Spleen (tissue), 11 donors: ENCODE data around the gene FDX1. TPM values are rescaled to one million over a fixed set of nuclear protein-coding genes. Genes with fewer than 3 reads are reported as not detected.

Experiments used
- DNase-seq: peaks from one replicate; pipeline ENCODE4 v3.0.0-alpha.2; 2020
- H3K27ac ChIP-seq, 8 donors: fragments of 200-600 bp; sonication (generic) in 7 of 8; 1 replicate in 4 of 8; 2 replicates in 4 of 8; pipeline versions ENCODE4 v1.5.0 to v1.8.0; 2016 to 2021; ENCODE audit warnings: inconsistent platforms in 4 of 8, mild to moderate bottlenecking in 4 of 8, moderate library complexity in 1 of 8
- H3K27me3 ChIP-seq, 7 donors: fragments of 200-600 bp; sonication (generic) in 6 of 7; replicated peaks in 1 of 7; 1 replicate in 4 of 7; 2 replicates in 3 of 7; pipeline versions ENCODE4 v1.5.0 to v1.8.0; 2016 to 2021; ENCODE audit warnings: inconsistent platforms in 3 of 7, mild to moderate bottlenecking in 1 of 7
- H3K36me3 ChIP-seq, 6 donors: fragments of 200-600 bp; sonication (generic) in 5 of 6; 1 replicate in 4 of 6; 2 replicates in 2 of 6; pipeline versions ENCODE4 v1.5.0 to v1.8.0; 2016 to 2021; ENCODE audit warnings: inconsistent platforms in 2 of 6
- H3K4me1 ChIP-seq, 6 donors: fragments of 200-600 bp; sonication (generic) in 5 of 6; 1 replicate in 3 of 6; 2 replicates in 3 of 6; pipeline versions ENCODE4 v1.5.0 to v1.8.0; 2016 to 2021; ENCODE audit warnings: inconsistent platforms in 3 of 6
- H3K4me3 ChIP-seq, 8 donors: fragments of 200-600 bp; sonication (generic) in 7 of 8; 1 replicate in 4 of 8; 2 replicates in 4 of 8; pipeline versions ENCODE4 v1.5.0 to v1.8.0; 2016 to 2021; ENCODE audit warnings: inconsistent platforms in 4 of 8, mild to moderate bottlenecking in 4 of 8, moderate library complexity in 2 of 8
- H3K9me3 ChIP-seq, 8 donors: fragments of 200-600 bp; sonication (generic) in 7 of 8; 1 replicate in 4 of 8; 2 replicates in 4 of 8; pipeline versions ENCODE4 v1.5.0 to v1.8.0; 2016 to 2021; ENCODE audit warnings: inconsistent platforms in 4 of 8
- POLR2A ChIP-seq, 3 donors: fragments of 450-650 bp; IDR thresholded peaks; one replicate each; pipeline ENCODE4 v1.5.1; 2017; ENCODE audit warnings: antibody characterized with exemption in 3 of 3, mild to moderate bottlenecking in 1 of 3
- POLR2AphosphoS5 ChIP-seq, 3 donors: sonication (generic); formaldehyde crosslinking; IDR thresholded peaks; one replicate each; pipeline ENCODE4 v1.5.1; 2017; ENCODE audit warnings: antibody characterized with exemption in 3 of 3
- WGBS, 5 donors: extraction: QIAGEN DNeasy Blood & Tissue Kit in 3 of 5; methylation state at CpG; one replicate each; pipeline versions ENCODE4 v1.1.5 to v1.1.7; 2013 to 2018; 5-methylcytosine and 5-hydroxymethylcytosine counted together
- intact Hi-C: fragments of 100-400 bp; cut with DNase I; formaldehyde crosslinking; loops from one replicate; pipeline ENCODE4 v1.15.0; 2023; ENCODE audit warnings: low total_unique reads
- polyA plus RNA-seq, 3 donors: library from polyadenylated mRNA; stranded (reverse); fragments of 200-250 nt; gene quantifications; one replicate each; pipeline ENCODE4 v1.2.1, GENCODE V29; 2013
- total RNA-seq, 7 donors: library from RNA; depleted of rRNA in 3 of 7; stranded (reverse); fragments of >200 nt in 3 of 7; fragmentation: NEBNext Ultra II Directional in 4 of 7; extraction: Animal tissue kit (Norgen Biotek cat#: 25700) in 4 of 7; gene quantifications; one replicate each; pipeline versions ENCODE4 v1.1.0 to v1.2.1, GENCODE V29; 2016 to 2021
- TF ChIP-seq, protein P1 (sequence below), 11 experiments: fragments of 200-600 bp in 7 of 11; fragments of 450-650 bp in 4 of 11; sonication (generic) in 4 of 11; IDR thresholded peaks in 8 of 11; conservative IDR thresholded peaks in 3 of 11; 1 replicate in 7 of 11; 2 replicates in 4 of 11; pipeline versions ENCODE4 v1.4.0 to v1.8.0; 2016 to 2021; ENCODE audit warnings: antibody characterized with exemption in 11 of 11, inconsistent platforms in 4 of 11, mild to moderate bottlenecking in 1 of 11
- donor health status: healthy with polysubstance abuse.
- donor health status: DM: no; HTN: no; CAD: no; lungs with moderate emphysema.
- donor health status: DM: no; HTN: no; CAD: no.
- donor health status: Bipolar disorder and iron deficiency.
- donor health status: healthy.
- donor health status: DM: no; HTN: no; CAD: no.
- donor health status: DM: yes; HTN: yes; CAD: no.

FDX1 gene
- total and polyA plus RNA-seq, 10 donors = 7.9 to 15.7 (median 10.3) TPM

GRCh38 chr11:110497231-110497978, 67.7 kb downstream of the FDX1 start:
- Histone ChIP-seq H3K27me3 (no peaks in the 10 kb centered on the region), H3K4me1 (peaks cover 0 to 15% (median 5%) of the 10 kb centered on the region in 6 donors), H3K27ac (no peak overlapping the region), H3K4me3 (no peak overlapping the region), H3K36me3 (no peaks in the 10 kb centered on the region), H3K9me3 (peaks cover 0 to 7% (median 0%) of the 10 kb centered on the region in 8 donors)
- intact Hi-C loops = no loop called here
- WGBS, 5 donors = 19 to 61% (median 31%) methylated on average over 2 of the region's 2 CpGs
- no peak for DNase-seq
- no peak for TF ChIP-seq POLR2A (IDR thresholded peaks at IDR 0.05)
- TF ChIP-seq, protein P1, sequence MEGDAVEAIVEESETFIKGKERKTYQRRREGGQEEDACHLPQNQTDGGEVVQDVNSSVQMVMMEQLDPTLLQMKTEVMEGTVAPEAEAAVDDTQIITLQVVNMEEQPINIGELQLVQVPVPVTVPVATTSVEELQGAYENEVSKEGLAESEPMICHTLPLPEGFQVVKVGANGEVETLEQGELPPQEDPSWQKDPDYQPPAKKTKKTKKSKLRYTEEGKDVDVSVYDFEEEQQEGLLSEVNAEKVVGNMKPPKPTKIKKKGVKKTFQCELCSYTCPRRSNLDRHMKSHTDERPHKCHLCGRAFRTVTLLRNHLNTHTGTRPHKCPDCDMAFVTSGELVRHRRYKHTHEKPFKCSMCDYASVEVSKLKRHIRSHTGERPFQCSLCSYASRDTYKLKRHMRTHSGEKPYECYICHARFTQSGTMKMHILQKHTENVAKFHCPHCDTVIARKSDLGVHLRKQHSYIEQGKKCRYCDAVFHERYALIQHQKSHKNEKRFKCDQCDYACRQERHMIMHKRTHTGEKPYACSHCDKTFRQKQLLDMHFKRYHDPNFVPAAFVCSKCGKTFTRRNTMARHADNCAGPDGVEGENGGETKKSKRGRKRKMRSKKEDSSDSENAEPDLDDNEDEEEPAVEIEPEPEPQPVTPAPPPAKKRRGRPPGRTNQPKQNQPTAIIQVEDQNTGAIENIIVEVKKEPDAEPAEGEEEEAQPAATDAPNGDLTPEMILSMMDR (IDR thresholded peaks at IDR 0.05 in 8 of 11, conservative IDR thresholded peaks at IDR 0.05 in 3 of 11) = no peak

GRCh38 chr11:110501428-110501827, 71.7 kb downstream of the FDX1 start:
- H3K27ac ChIP-seq = no peak overlapping the region

DNA sequence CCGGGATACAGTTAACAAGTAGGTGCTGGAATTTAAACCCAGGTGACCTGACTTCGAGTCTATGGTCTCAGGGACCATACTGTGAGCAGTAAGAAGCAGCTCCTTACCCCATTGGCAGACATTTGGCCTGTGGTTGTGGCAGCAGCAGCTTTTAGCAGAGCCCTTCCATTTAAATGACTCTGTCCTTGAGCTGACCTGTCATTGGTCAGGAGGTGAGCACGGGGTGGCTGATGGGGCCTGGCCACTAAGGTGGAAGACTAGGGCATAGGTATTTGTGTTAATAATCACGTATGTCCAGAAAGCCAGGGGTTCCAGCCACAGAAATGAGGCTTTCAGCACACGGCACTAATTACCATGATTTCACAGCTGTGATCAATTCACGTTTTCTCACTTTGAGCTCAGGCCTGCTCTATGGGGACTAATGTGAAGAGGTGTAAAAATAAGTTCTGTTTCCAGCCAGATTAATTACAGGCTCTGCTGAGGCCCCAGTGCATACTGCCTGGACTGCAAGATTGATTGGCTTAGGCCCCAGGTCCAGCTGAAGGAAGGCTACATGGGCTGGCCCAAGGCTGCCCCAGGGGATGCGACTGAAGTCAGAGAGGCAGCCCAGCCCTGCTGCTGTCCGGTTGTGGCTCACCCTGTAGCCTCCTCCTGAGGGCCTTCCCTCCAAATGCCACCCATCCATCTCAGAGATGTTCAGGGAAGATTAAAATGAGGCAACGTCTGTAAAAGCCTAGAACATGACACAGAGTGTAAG, 76.0 kb downstream of the FDX1 start:
- no peak for TF ChIP-seq POLR2AphosphoS5 (IDR thresholded peaks at IDR 0.05)
- TF ChIP-seq POLR2A (IDR thresholded peaks at IDR 0.05) = no peak
- TF ChIP-seq, protein P1 (IDR thresholded peaks at IDR 0.05 in 8 of 11, conservative IDR thresholded peaks at IDR 0.05 in 3 of 11) = no peak
- Histone ChIP-seq H3K27me3 (no peaks in the 10 kb centered on the region), H3K9me3 (peaks cover 0 to 7% (median 0%) of the 10 kb centered on the region in 8 donors), H3K36me3 (no peaks in the 10 kb centered on the region), H3K4me3 (no peak overlapping the region), H3K27ac (no peak overlapping the region), H3K4me1 (no peaks in the 10 kb centered on the region)
- no peak for DNase-seq
- intact Hi-C loops = loop anchor here (10.0 kb wide), 1 partner anchor 69 kb away; no protein-coding TSS in a partner anchor
- 68 to 83% (median 81%) methylated on average over 9 of the region's 9 CpGs for WGBS, 5 donors

More at GRCh38 chr11:110501428-110501827, 71.7 kb downstream of the FDX1 start:
- 58 to 88% (median 65%) methylated on average over 2 of the region's 2 CpGs for WGBS, 5 donors
- H3K4me1 ChIP-seq = peaks cover 0 to 13% (median 5%) of the 10 kb centered on the region in 6 donors
- intact Hi-C loops = loop anchor here (10.0 kb wide), 1 partner anchor 73 kb away; no protein-coding TSS in a partner anchor
- H3K27me3 ChIP-seq = no peaks in the 10 kb centered on the region
- H3K9me3 ChIP-seq = peaks cover 0 to 7% (median 0%) of the 10 kb centered on the region in 8 donors
- no peaks in the 10 kb centered on the region for H3K36me3 ChIP-seq
- H3K4me3 ChIP-seq = no peak overlapping the region
- DNase-seq = no peak
- no peak for TF ChIP-seq POLR2AphosphoS5 (IDR thresholded peaks at IDR 0.05)
- TF ChIP-seq, protein P1 (IDR thresholded peaks at IDR 0.05 in 8 of 11, conservative IDR thresholded peaks at IDR 0.05 in 3 of 11) = no peak
- no peak for TF ChIP-seq POLR2A (IDR thresholded peaks at IDR 0.05)

- Histone ChIP-seq H3K27me3 (no peaks in the 10 kb centered on the region), H3K4me3 (no peak overlapping the region), H3K27ac (no peak overlapping the region), H3K36me3 (no peaks in the 10 kb centered on the region), H3K9me3 (no peaks in the 10 kb centered on the region), H3K4me1 (no peaks in the 10 kb centered on the region)
- TF ChIP-seq, protein P1 (IDR thresholded peaks at IDR 0.05 in 8 of 11, conservative IDR thresholded peaks at IDR 0.05 in 3 of 11) = no peak
- TF ChIP-seq POLR2A (IDR thresholded peaks at IDR 0.05) = no peak
- WGBS, 5 donors = 86 to 98% (median 89%) methylated on average over 5 of the region's 5 CpGs
- intact Hi-C loops = loop anchor here (10.0 kb wide), 1 partner anchor 67 kb away; no protein-coding TSS in a partner anchor
- DNase-seq = no peak
Measured at GRCh38 chr11:110507328-110507727, 77.6 kb downstream of the FDX1 start.
